Thoracic aorta (tissue), 2 donors: Measurements from ENCODE around the gene MAF. TPM values are rescaled to one million over a fixed set of nuclear protein-coding genes. Genes with fewer than 3 reads are reported as not detected.
A peak's percentile ranks its signal among the peaks of the same experiment; 100 is the strongest.

ENCODE experiments used
- ATAC-seq: fragments of 150-250 bp; one replicate; pipeline ENCODE4 v1.8.0; 2017; ENCODE audit warnings: low read depth; ENCODE audit not compliant: insufficient number of reproducible peaks, low FRiP score
- DNase-seq: peaks from one replicate; pipeline ENCODE4 v3.0.0-alpha.2; 2020; ENCODE audit warnings: low spot score
- H3K27ac ChIP-seq, 2 donors: fragments of 200-600 bp; sonication (generic); 1 replicate in 1 of 2; 2 replicates in 1 of 2; pipeline ENCODE4 v1.5.1; 2016; ENCODE audit warnings: mild to moderate bottlenecking in 2 of 2, moderate library complexity in 2 of 2
- H3K27me3 ChIP-seq: fragments of 200-600 bp; sonication (generic); replicated peaks from 2 replicates; pipeline ENCODE4 v1.6.0; 2016; ENCODE audit warnings: mild to moderate bottlenecking; ENCODE audit not compliant: insufficient read depth
- H3K36me3 ChIP-seq: fragments of 200-600 bp; sonication (generic); one replicate; pipeline ENCODE4 v1.5.1; 2016
- H3K4me1 ChIP-seq, 2 donors: fragments of 200-600 bp; sonication (generic); 1 replicate in 1 of 2; 2 replicates in 1 of 2; pipeline versions ENCODE4 v1.5.1 to v1.6.0; 2016; ENCODE audit warnings: low read depth in 2 of 2, mild to moderate bottlenecking in 1 of 2; ENCODE audit not compliant: control insufficient read depth in 1 of 2
- H3K4me3 ChIP-seq: fragments of 200-600 bp; sonication (generic); 2 replicates; pipeline ENCODE4 v1.5.1; 2016; ENCODE audit warnings: mild to moderate bottlenecking
- H3K9me3 ChIP-seq: fragments of 200-600 bp; sonication (generic); 2 replicates; pipeline ENCODE4 v1.5.1; 2016
- total RNA-seq, 2 donors: library from RNA; depleted of rRNA; stranded (reverse); fragments of >200 nt; gene quantifications; one replicate each; pipeline versions ENCODE4 v1.1.0 to v1.2.3, GENCODE V29; 2016
- TF ChIP-seq, protein P1 (sequence below): fragments of 200-600 bp; sonication (generic); IDR thresholded peaks from one replicate; pipeline ENCODE4 v1.5.1; 2019; ENCODE audit warnings: antibody characterized with exemption

The MAF gene
- 10 to 100 TPM; 20.0 to 41.8 TPM for total RNA-seq

DNA sequence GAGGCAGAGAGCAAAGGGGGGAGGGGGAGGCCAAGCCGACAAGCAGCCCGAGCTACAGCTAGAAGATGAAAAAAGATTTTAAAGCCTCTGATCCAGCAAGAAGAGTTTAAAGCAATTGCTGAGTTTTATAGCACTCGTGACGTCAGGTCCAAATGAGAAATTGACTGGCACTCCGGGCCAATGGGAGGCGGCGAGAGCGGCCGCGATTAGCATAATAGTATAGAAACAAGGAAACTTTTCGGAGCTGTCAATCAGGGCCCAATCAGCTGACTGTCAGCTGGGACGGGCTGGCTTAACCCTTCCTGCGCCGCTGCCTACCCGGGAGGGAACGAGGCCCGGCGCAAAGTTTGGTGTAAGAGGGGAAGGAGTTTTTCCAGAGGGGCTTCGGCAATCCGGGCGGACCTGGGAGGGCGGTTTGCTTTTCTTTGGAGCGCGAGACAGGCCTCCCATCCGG lies at the start of gene MAF:
MAF (minus strand) TSS at position 100 of the 454 bp plus-strand sequence. CDS start 835 bp downstream, outside the sequence.
- Histone ChIP-seq H3K36me3 (no peaks in the 10 kb centered on the region), H3K4me1 (peaks cover 4 to 32% of the 10 kb centered on the region in 2 donors), H3K27me3 (no peaks in the 10 kb centered on the region), H3K9me3 (no peaks in the 10 kb centered on the region), H3K4me3 (peak within 1 kb of the TSS; percentile 90), H3K27ac (peak within 1 kb of the TSS; percentile 87 to 88)
- DNase-seq = peak; percentile 79
- ATAC-seq = peak; percentile 74
- TF ChIP-seq, protein P1, sequence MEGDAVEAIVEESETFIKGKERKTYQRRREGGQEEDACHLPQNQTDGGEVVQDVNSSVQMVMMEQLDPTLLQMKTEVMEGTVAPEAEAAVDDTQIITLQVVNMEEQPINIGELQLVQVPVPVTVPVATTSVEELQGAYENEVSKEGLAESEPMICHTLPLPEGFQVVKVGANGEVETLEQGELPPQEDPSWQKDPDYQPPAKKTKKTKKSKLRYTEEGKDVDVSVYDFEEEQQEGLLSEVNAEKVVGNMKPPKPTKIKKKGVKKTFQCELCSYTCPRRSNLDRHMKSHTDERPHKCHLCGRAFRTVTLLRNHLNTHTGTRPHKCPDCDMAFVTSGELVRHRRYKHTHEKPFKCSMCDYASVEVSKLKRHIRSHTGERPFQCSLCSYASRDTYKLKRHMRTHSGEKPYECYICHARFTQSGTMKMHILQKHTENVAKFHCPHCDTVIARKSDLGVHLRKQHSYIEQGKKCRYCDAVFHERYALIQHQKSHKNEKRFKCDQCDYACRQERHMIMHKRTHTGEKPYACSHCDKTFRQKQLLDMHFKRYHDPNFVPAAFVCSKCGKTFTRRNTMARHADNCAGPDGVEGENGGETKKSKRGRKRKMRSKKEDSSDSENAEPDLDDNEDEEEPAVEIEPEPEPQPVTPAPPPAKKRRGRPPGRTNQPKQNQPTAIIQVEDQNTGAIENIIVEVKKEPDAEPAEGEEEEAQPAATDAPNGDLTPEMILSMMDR = no peak

DNA sequence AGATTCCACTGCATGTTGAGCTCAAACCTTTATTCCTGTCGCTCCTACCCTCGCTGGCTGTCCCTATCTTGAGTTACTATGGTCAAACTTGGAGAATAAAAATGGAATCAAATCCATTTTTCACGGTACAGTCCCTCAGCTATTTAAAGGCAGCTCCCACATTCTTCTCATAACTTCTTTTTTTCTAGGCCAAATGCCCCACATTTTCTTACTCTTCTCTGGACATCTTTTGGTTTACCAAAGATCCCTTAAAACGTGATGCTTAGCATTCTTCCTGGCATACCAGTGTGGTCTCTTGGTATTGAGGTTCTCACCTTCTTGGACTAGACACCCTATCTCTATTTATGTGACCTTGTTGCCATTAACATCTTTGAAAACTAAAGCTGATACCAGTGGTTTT lies 48.3 kb upstream of the MAF start:
- peaks cover 6 to 8% of the 10 kb centered on the region in 2 donors for H3K4me1 ChIP-seq
- TF ChIP-seq, protein P1 = no peak
- ATAC-seq (no peak), DNase-seq (no peak)
- no peak overlapping the region for H3K27ac ChIP-seq
- no peaks in the 10 kb centered on the region for H3K36me3 ChIP-seq
- H3K9me3 ChIP-seq = no peaks in the 10 kb centered on the region
- H3K4me3 ChIP-seq = no peak overlapping the region
- H3K27me3 ChIP-seq = no peaks in the 10 kb centered on the region

DNA sequence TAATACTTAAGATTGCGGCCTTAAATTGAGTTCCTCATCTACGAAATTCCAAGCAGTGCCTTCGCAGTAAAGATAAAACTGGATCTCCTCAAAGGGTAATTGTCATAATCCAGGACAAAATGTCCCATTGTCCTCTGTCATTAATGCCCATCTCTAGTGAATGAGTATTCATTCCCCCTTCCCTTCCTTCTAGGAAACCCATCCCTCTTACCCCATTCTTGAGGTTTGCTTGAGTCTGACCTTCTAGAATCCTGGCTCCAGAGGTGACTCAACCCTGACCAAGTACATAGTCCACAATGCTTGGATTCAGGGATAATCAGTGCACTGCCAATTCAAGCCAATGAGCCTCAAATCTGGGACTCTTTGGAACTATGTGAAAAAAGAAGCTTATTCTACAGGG lies 47.0 kb upstream of the MAF start:
- TF ChIP-seq, protein P1 = no peak
- ATAC-seq (no peak), DNase-seq (no peak)
- Histone ChIP-seq H3K27me3 (no peaks in the 10 kb centered on the region), H3K4me1 (peaks cover 6 to 8% of the 10 kb centered on the region in 2 donors), H3K27ac (no peak overlapping the region), H3K9me3 (no peaks in the 10 kb centered on the region), H3K4me3 (no peak overlapping the region), H3K36me3 (no peaks in the 10 kb centered on the region)

DNA sequence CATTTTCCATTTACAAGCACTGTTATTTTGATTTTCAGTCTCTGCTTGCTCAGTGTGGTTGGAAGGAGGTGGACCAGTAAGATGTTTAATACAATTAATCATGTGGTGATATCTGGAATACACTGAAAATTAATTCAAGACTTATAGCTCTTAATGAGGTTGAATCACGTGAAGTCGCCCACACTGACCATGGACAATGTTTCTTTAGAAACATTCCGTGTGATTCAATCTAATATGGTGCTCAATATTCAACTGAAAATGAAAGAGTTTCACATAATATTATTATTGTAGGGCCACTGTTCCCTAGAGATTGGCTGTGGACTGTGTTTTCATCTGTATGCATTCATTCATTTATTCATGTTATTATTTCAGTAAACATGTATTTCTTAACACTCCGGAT lies 45.2 kb upstream of the MAF start:
- no peak for ATAC-seq
- no peak overlapping the region for H3K27ac ChIP-seq

DNA sequence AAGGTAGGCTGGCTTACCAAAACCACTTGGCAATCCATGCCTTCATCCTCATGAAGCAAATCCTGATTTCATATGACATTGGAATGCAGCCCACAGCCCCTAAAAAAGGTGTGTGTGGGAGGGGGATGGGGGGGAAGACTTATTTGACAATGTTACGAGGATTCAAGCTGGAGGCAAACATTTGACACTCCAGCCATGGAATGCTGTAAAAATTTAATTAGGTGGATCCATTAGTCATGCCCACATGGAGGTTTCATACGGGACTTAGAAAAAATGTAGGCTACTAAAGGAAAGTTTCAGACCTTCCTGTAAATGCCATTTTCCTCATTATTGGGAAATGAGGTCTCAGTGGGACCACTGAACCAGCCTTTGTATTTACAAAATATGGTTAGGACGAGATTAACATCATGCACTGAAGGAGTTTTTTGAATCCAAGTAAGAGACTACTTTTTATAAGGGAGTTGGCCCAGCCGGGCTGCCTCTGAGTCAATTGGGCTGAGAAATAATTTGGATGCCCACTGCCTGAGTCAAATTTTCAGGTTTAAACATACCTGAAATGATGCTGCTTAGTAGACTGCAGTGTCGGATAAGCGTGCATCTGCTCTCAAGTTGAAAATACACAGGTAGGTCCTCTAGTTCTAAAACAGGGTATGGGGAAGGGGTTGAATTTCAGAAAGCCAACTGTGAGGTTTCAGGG lies 44.6 kb upstream of the MAF start:
- Histone ChIP-seq H3K9me3 (no peaks in the 10 kb centered on the region), H3K27me3 (no peaks in the 10 kb centered on the region), H3K4me3 (no peak overlapping the region), H3K27ac (no peak overlapping the region), H3K4me1 (no peaks in the 10 kb centered on the region), H3K36me3 (no peaks in the 10 kb centered on the region)
- TF ChIP-seq, protein P1 = no peak
- DNase-seq (no peak), ATAC-seq (no peak)

More for the DNA sequence above, 45.2 kb upstream of the MAF start:
- no peak overlapping the region for H3K4me3 ChIP-seq
- TF ChIP-seq, protein P1 = no peak
- H3K36me3 ChIP-seq = no peaks in the 10 kb centered on the region
- H3K9me3 ChIP-seq = no peaks in the 10 kb centered on the region
- no peak for DNase-seq
- no peaks in the 10 kb centered on the region for H3K27me3 ChIP-seq
- no peaks in the 10 kb centered on the region for H3K4me1 ChIP-seq
